GM12874 (cell line): ENCODE data around the gene SARDH.

Experiments
- TF ChIP-seq, protein P1 (sequence below): IDR thresholded peaks from 2 replicates; pipeline ENCODE4 v1.5.1; 2011; ENCODE audit warnings: low read depth, mild to moderate bottlenecking, control low read depth, low read length, moderate library complexity; ENCODE audit not compliant: insufficient read depth

SARDH gene

DNA sequence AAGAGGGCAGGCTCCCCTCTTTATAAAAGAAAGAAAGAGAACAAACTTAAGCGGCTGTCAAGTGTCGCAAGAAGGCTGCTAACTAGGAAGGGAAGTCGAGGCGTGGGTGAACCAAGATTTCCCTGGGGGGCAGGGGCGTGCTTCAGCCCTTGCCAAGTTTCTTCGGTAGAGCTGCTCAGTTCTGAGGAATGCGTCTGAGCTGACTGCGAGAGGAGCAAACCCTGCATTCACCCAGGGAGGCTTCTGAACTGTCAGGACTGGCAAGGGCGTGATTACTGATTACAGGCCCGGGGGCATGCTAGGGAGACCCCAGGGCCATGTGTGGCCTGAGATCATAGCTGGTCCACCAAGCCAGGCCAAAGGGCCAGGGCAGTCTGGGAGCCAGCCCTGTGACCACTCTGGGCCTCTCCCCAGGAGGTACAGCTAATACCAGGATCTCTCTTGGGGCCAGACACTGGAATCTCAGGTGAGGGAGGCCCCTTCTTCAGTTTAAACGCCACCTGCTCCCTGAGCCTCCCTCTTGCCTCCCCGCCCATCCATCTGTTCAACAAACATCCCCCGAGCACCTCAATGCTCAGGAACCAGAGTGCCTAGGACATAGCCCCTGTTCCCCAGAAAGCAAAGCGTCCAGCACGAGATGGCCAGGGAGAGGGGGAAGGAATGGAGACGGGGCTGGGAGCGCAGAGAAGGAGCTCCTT, 30.9 kb downstream of the SARDH start:
- TF ChIP-seq, protein P1, sequence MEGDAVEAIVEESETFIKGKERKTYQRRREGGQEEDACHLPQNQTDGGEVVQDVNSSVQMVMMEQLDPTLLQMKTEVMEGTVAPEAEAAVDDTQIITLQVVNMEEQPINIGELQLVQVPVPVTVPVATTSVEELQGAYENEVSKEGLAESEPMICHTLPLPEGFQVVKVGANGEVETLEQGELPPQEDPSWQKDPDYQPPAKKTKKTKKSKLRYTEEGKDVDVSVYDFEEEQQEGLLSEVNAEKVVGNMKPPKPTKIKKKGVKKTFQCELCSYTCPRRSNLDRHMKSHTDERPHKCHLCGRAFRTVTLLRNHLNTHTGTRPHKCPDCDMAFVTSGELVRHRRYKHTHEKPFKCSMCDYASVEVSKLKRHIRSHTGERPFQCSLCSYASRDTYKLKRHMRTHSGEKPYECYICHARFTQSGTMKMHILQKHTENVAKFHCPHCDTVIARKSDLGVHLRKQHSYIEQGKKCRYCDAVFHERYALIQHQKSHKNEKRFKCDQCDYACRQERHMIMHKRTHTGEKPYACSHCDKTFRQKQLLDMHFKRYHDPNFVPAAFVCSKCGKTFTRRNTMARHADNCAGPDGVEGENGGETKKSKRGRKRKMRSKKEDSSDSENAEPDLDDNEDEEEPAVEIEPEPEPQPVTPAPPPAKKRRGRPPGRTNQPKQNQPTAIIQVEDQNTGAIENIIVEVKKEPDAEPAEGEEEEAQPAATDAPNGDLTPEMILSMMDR = no peak

DNA sequence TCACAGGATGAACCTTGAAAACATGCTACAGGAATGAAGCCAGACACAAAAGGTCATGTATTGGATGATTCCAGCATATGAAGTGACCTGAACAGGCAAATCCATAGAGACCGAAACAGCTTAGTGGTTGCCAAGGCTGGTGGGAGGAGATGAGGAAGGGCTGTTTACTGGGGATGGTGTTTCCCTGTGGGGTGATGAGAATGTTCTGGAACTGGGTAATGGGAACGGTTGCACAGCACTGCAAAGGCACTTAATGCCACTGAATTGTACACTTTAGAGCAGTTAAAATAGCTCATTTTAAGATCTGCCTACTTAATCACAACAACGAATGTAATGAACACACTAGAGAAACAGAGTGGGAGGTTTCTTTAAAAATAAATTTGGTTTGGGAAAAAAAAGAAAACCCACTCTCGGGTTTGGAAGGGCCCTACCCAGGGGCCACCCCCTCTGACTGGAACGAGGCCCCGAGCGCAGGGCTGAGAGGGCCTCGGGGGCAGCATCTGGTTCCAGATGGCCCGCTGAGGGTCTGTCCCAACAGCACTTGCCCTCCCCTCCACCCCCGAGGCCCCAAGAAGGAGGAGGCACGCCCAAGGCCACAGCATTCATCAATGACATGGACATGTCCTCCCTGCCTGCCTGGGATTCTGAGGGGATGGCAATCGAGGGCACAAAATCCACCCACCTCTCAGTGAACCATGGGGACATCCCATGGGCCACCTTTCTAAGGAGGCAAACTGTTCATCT, 31.7 kb downstream of the SARDH start:
- TF ChIP-seq, protein P1 = no peak

DNA sequence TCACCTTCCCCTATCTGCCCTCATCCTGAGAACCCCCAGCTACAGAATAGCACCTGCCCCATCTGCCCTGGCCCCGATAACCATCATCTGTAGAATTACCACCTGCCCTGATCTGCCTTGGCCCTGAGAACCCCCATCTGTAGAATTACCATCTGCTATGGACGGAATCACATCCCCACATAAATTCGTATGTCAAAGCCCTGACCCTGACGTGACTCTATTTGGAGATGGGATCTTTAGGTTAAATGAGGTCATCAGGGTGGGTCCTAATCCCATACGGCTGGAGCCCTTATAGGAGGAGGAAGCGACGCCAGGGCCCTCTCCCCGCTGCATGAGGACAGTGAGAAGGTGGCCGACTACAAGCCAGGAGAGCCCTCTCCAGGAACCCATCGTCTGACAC, 32.6 kb downstream of the SARDH start:
- TF ChIP-seq, protein P1 = no peak

DNA sequence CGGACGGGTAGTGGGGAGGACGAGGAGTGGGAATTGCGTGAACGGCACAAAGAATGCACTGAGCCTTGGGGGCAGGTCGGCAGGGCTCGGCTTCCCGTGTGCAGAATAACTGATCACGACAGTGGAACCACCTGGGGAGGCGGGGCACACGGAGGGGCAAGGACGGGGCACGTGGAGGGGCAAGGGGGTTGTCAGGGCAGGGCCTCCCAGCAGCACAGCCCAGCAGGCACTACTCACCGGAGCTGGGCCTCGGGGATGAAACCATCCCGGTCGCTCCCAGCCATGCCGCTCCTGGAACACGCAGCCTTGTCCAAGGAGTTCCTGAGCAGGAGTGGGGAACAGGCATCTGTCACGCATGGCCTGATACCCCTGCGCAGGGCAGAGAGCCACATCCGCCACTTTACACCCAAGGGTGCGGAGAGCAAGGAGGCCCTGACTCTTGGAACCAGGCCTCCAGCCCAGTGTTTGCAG, 33.4 kb downstream of the SARDH start:
- TF ChIP-seq, protein P1 = no peak

DNA sequence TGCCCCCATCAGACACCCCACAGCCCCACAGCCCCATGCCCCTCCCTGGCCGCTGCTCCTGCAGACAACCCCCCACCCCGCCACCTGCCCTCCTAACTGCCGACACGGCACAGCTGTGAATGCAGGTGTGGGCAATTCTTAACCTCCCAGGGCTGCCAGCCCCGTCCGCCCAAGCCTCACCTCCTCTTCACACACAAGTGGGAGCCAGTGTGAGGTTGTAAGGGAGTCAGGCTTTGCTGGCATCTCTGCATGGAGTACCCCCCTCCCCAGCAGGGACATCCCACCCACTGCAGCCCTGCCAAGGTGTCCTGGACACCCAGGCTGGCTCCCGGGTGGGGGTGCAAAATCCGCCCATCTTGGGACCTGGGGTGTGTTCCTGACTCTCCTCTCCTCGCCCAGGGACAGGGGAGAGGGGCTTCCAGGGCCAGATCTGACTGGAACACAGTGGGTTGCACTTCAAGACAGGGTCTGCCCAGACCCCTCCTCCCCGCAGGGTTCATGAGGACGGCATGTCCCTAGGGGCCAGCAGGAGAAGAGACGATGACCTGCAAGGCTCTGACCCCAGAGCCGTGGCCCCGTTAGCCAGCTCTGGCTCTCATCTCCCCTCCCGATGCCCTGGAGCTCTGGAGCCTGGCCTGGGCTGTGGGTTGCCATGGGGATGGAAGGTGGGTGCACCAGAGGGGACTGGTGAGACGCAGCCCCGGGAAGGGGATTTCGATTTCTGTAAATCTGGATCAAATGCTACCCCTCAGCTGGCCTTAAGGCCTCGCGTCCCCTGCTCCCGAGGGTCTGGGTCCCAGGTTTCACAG, 34.4 kb downstream of the SARDH start:
- TF ChIP-seq, protein P1 = no peak

DNA sequence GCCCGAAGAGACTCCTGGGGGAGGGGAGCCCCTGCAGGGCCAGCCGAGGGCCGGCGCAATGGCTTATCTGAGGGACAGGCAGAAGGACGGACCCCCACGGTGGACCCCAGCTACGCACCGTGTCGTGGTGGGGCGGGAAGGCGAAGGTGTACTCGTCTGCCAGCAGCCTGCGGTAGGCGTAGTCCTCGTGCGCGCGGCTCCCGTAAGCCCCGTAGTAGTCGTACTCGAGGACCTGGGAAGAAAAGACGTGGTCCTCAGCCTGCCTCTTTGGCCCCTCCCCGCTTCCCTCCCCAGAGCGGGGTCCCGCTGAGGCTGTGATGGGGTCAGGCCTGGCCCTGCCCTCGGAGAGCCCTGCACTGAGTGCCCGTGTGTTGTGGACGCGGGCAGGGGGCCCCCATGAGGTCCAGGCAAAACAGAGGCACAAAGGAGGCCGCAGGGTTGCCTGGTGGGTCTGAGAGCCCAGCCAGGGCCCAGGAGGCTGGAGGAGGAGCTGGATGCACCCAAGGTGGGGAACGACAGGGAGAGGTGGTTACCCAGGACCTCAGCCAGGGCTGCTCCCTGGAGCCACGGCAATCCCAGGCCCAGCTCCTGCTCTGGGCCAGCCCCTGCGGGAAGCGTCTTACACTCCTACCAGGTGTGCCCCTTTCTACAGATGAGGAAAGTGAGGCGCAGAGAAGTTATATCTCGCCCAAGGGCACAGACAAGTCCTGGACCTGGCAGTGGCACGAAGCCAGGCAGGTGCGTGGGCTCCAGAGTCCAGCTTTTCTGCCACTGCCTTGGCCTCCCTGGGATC, 35.2 kb downstream of the SARDH start:
- TF ChIP-seq, protein P1 = no peak
